GM21360 (cell line): ENCODE measurements around the gene FUS.
A peak's percentile ranks its signal among the peaks of the same experiment; 100 is the strongest.
"Not testable (repeated sequence)": the region's sequence is repeated elsewhere in the genome, so short reads cannot be mapped to it uniquely, and the experiment has no call there.

Source experiments
- ATAC-seq: cut with Tn5 transposase; IDR thresholded peaks from one replicate; pipeline ENCODE4 v1.9.1; 2021; ENCODE audit warnings: mild to moderate bottlenecking, moderate library complexity; ENCODE audit not compliant: unreplicated experiment

The FUS gene

GRCh38 chr16:31179747-31180459 lies at the start of gene FUS:
Gene FUS (plus strand): TSS chr16:31180139. CDS start chr16:31180215, 76 bp downstream.
- ATAC-seq = peak; percentile 55

GRCh38 chr16:31130336-31130891 lies 49.5 kb upstream of the FUS start:
- ATAC-seq = no peak

- no peak for ATAC-seq
Observed at GRCh38 chr16:31130899-31131298, 49.0 kb upstream of the FUS start.

GRCh38 chr16:31131416-31131815 lies 48.5 kb upstream of the FUS start:
- no peak for ATAC-seq

- no peak for ATAC-seq
Observed at GRCh38 chr16:31131841-31132271, 48.1 kb upstream of the FUS start.

- ATAC-seq = no peak
Observed at GRCh38 chr16:31132303-31132979, 47.5 kb upstream of the FUS start.

- ATAC-seq = no peak
Observed at GRCh38 chr16:31133046-31133501, 46.9 kb upstream of the FUS start.

- ATAC-seq = no peak
Observed at GRCh38 chr16:31134091-31134571, 45.8 kb upstream of the FUS start.

GRCh38 chr16:31134625-31135534 lies 45.1 kb upstream of the FUS start:
- ATAC-seq = no peak

GRCh38 chr16:31135535-31136286 lies 44.2 kb upstream of the FUS start, which contains the start of gene PRSS8:
Gene PRSS8 (minus strand): TSS chr16:31135727. CDS start chr16:31135498, 229 bp downstream.
- ATAC-seq = no peak

GRCh38 chr16:31136287-31136662 lies 43.7 kb upstream of the FUS start:
- ATAC-seq = no peak

- not testable (repeated sequence) for ATAC-seq
Observed at GRCh38 chr16:31136822-31137499, 43.0 kb upstream of the FUS start.

- no peak for ATAC-seq
Observed at GRCh38 chr16:31138621-31139578, 41.0 kb upstream of the FUS start.

- not testable (repeated sequence) for ATAC-seq
Observed at GRCh38 chr16:31141071-31141469, 38.9 kb upstream of the FUS start.

- ATAC-seq = no peak
Observed at GRCh38 chr16:31141489-31142108, 38.3 kb upstream of the FUS start.

- peak; percentile 86 for ATAC-seq
Observed at GRCh38 chr16:31142109-31143010, 37.6 kb upstream of the FUS start.
